Skin epidermis (tissue), 12 donors: ENCODE results near the gene KHDC4.

Experiments
- H3K27ac ChIP-seq, 21 experiments: fragments of 200-600 bp; sonication (generic) in 11 of 21; one replicate each; pipeline ENCODE4 v1.5.0; 2020; ENCODE audit warnings: mild to moderate bottlenecking in 3 of 21, inconsistent platforms in 2 of 21, moderate library complexity in 2 of 21
- H3K4me3 ChIP-seq, 7 experiments: fragments of 200-600 bp; sonication (generic) in 2 of 7; one replicate each; pipeline ENCODE4 v1.5.0; 2020; ENCODE audit warnings: inconsistent platforms in 2 of 7, mild to moderate bottlenecking in 2 of 7, moderate library complexity in 1 of 7

KHDC4 gene

GRCh38 chr1:155934097-155934935, at the start of gene KHDC4:
Gene KHDC4, minus strand, starts transcription at chr1:155934413. Its CDS starts 40 bp downstream, at chr1:155934373.
- H3K4me3 ChIP-seq = peak within 1 kb of the TSS; percentile 64 to 94 (median 84)
- H3K27ac ChIP-seq = peak within 1 kb of the TSS; percentile 69 to 99 (median 93)

- H3K4me3 ChIP-seq = peak overlapping the region in 1 of 7 experiments; percentile 2
- peak overlapping the region in 20 of 21 experiments; percentile 6 to 99 (median 64) for H3K27ac ChIP-seq
Observed at GRCh38 chr1:155983191-155984024, 49.2 kb upstream of the KHDC4 start.

GRCh38 chr1:155982106-155982505, 47.9 kb upstream of the KHDC4 start:
- H3K4me3 ChIP-seq = no peak overlapping the region
- H3K27ac ChIP-seq = peak overlapping the region in 16 of 21 experiments; percentile 2 to 100 (median 96)

GRCh38 chr1:155981266-155982088, 47.3 kb upstream of the KHDC4 start:
- Histone ChIP-seq H3K27ac (peak overlapping the region in 19 of 21 experiments; percentile 2 to 100 (median 96)), H3K4me3 (no peak overlapping the region)

GRCh38 chr1:155979597-155980343, 45.6 kb upstream of the KHDC4 start:
- Histone ChIP-seq H3K4me3 (peak overlapping the region in 6 of 7 experiments; percentile 58 to 98 (median 74)), H3K27ac (peak overlapping the region in 20 of 21 experiments; percentile 71 to 100 (median 96))

- Histone ChIP-seq H3K4me3 (peak overlapping the region; percentile 58 to 98 (median 73)), H3K27ac (peak overlapping the region; percentile 51 to 100 (median 96))
Observed at GRCh38 chr1:155978973-155979429, 44.8 kb upstream of the KHDC4 start.

GRCh38 chr1:155978325-155978972, 44.2 kb upstream of the KHDC4 start, which contains the start of gene ARHGEF2:
Gene ARHGEF2, minus strand, starts transcription at chr1:155978547. Its CDS starts 120 bp downstream, at chr1:155978427.
- Histone ChIP-seq H3K4me3 (peak within 1 kb of the TSS; percentile 58 to 98 (median 73)), H3K27ac (peak within 1 kb of the TSS; percentile 58 to 100 (median 96))

GRCh38 chr1:155977690-155978324, 43.6 kb upstream of the KHDC4 start:
- peak overlapping the region; percentile 58 to 98 (median 73) for H3K4me3 ChIP-seq
- peak overlapping the region; percentile 58 to 100 (median 96) for H3K27ac ChIP-seq

- H3K27ac ChIP-seq = peak overlapping the region; percentile 58 to 100 (median 96)
- H3K4me3 ChIP-seq = peak overlapping the region; percentile 58 to 98 (median 73)
Observed at GRCh38 chr1:155976913-155977689, 42.9 kb upstream of the KHDC4 start.

- Histone ChIP-seq H3K4me3 (peak overlapping the region; percentile 58 to 98 (median 73)), H3K27ac (peak overlapping the region in 20 of 21 experiments; percentile 71 to 100 (median 96))
Observed at GRCh38 chr1:155976062-155976912, 42.1 kb upstream of the KHDC4 start.

GRCh38 chr1:155975375-155976061, 41.3 kb upstream of the KHDC4 start:
- peak overlapping the region; percentile 58 to 98 (median 73) for H3K4me3 ChIP-seq

GRCh38 chr1:155974208-155975115, 40.2 kb upstream of the KHDC4 start:
- Histone ChIP-seq H3K4me3 (peak overlapping the region in 3 of 7 experiments; percentile 71 to 82 (median 73)), H3K27ac (peak overlapping the region in 19 of 21 experiments; percentile 51 to 100 (median 96))

More at GRCh38 chr1:155975375-155976061, 41.3 kb upstream of the KHDC4 start:
- H3K27ac ChIP-seq = peak overlapping the region in 20 of 21 experiments; percentile 71 to 100 (median 96)

- peak overlapping the region in 13 of 21 experiments; percentile 46 to 99 (median 96) for H3K27ac ChIP-seq
Observed at GRCh38 chr1:155973723-155974122, 39.5 kb upstream of the KHDC4 start.

More at GRCh38 chr1:155973723-155974122, 39.5 kb upstream of the KHDC4 start:
- no peak overlapping the region for H3K4me3 ChIP-seq
